NCI-H146 treated with DMSO at 0.1 percent for 48 hours (cell line): ENCODE measurements around the gene COMT.

Experiments
- DNase-seq: peaks from one replicate; lab custom pipeline; 2025; ENCODE audit not compliant: unreplicated experiment; lab: John Stamatoyannopoulos, UW

Gene COMT

DNA sequence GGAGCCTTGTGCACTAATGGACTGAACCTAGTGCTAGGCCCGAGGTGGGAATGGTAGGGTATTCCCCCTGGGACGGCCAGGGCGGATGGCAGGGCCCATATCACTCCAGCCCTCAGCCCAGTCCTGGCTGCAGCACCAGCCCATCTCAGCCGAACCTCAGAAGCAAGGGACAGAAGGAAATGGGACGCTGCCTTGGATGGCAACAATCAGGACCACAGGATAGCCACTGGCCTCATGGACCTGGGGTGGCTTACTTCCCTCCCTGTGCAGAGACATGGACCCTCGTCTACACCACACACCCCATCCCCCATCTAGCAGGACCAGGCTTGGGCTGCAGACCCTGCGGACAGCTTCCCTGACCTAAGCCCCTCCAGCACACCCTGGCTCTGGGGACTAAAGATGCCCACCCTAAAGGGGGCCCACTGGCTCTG is 50.9 kb downstream of the COMT start:
- DNase-seq: no peak

DNA sequence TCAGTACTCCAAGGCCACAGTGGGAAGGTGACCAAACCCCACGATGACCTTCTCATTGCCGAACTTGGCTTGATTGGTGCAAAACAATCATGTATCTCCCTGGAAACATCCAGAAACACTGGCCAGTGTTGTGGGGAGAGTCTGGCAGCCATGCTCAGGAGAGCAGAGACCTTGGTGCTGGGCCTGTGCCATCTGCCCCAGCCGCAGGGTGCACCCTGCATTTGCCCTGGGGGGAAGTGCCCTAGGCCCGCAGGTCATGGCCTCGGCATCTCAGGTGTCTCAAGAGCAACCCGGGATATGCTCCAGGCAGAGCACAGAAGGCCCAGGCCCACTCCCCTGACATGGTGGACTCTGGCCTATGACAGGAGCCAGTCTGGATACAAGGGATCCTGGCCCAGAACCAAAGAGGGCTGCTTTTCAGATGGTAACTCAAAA is 51.4 kb downstream of the COMT start:
- no peak for DNase-seq

DNA sequence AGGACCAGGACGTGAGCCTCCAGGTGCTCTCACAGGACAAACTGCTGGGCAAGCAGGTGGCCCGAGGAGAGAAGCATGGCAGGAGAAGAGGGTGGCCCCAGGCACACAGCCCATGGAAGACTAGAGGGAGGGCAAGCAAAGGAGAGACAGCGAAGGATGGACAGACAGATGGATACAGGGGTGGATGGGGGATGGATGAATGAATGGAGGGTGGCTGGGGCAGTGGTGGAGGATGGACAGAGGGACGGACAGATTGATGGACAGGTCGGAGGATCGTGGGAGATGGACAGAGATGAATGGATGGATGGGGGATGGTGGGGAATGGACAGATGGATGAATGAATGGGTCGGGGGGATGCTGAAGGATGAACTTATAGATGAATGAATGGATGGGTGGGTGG is 52.4 kb downstream of the COMT start:
- no peak for DNase-seq

DNA sequence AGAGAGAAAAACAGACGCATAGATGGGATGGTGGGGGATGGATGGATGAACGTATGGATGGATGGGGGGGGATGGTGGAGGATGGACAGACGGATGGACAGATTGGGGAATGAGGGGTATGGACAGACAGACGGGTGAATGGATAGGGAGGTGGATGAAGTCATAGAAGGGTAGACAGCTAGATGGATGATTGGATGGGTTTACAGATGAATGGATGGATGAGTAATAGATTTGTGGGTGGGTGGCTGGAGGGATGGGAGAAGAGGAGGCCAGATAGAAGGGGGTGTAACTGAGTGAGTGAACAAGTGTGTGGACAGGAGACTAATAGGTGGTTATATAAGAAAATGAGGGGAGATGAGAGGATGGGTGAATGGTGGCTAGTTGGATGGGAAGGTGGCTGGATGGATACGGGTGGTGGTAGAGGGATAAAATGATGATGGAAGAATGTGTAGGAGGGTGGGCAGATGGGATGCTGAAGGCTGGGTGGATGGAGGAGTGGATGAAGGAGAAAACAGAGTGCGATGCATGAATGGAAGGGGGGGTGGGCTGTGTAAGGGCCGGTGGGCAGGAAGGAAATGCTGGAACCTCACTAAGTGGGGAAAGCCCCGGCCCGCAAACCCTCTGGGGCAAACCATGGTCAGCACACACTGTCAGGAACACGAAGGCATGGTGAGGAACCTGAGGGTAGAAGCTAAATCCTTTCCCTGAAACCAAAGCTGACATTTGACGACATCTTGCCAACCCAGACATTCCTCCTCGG is 53.5 kb downstream of the COMT start:
- no peak for DNase-seq

DNA sequence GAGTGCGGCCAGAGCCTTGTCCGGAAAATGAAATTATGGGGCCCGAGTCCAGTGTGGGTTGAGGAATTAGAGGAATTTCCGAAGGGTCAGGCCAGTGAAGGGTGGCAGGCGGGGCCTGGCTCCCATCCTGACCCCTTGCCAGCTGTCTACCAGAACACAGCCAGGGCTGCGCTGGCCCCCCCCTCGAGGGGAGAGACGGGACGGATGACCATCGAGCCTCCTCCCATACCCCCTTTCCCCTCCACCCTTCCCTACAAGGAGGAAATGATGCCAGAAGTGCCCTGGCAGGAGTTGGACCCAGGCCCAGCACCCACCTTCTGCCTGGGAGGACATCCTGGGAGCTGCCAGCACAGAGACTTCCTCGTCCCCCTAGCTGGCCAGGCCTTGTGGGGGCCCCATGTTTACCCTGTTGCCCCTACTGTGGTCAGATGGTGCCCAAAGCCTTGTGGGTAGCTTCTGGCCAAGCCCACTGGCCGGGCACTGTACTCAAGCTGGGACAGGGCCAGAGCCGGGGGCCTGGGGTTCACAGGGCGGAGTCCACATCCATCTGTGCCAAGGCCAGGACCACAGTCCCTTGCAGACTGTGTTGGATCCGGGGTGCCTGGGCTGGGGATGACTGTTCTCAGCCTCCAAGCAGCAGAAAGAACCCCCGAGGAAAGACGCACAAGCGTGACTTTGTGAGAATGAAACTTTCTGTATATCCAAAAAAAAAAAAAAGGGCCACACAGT is 54.2 kb downstream of the COMT start:
- DNase-seq: no peak

DNA sequence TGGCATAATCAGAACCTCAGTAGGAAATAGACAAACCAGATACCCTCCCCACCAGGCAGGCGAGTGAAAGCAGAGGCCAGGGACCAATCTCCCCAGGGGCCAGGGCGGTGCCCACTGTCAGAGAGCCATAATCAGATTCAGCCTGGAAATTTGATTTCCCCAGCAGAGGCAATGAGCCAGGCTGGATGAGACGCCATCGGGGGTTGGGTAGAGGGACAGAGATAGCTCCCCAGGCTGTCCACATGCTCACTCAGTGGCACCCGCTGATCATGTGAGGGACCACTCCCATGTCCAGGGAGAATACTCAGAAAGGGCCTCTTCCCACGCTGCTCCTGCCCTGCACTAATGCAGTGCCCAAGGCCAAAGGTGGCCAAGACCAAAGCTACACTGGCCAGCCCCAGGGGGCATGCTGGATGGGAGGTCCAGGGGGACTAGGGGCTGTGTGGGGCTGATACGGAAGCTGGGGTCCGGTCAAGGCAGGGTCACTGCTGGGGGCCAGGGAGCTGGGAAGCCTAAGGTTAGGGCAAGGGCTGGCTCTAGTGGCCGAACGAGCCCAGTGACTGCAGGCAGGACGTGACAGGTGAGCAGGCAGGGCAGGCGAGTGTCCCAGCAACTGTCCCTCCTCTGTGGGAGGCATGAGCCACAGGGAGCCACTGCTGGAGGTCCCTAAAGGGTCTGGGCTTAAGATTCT is 55.3 kb downstream of the COMT start:
- no peak for DNase-seq

DNA sequence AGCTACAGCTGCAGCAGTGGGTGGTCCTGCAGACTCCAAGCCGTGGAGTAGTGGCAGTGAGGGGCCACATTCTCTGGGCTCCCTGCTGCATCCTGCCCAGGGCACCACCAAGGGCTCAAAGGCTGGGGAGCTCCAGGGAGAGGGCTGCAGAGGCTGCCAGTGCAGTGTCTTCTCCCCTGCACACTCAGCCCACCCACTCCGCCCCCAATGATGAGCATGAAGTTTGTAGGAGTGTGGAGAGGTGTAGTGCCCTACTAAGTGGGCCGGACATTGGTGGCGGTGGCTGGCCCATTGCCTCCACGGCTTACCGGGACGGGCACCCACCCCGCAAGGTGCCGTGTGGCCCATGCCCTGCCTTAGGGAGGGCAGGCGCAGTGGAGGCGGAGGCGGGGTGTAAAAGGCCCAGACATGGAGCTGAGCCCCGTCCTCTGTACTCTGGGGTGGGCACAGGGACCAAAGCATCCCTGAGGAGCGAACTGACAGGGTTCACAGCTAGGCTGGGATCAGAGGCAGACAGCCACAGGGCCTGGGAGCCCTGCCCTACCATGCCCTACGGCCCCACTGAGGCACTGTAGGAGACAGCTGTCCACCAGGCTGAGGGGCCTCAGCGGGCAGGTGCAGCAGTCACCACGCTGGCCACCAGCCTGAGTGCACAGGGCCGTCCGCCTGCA is 56.1 kb downstream of the COMT start:
- no peak for DNase-seq

DNA sequence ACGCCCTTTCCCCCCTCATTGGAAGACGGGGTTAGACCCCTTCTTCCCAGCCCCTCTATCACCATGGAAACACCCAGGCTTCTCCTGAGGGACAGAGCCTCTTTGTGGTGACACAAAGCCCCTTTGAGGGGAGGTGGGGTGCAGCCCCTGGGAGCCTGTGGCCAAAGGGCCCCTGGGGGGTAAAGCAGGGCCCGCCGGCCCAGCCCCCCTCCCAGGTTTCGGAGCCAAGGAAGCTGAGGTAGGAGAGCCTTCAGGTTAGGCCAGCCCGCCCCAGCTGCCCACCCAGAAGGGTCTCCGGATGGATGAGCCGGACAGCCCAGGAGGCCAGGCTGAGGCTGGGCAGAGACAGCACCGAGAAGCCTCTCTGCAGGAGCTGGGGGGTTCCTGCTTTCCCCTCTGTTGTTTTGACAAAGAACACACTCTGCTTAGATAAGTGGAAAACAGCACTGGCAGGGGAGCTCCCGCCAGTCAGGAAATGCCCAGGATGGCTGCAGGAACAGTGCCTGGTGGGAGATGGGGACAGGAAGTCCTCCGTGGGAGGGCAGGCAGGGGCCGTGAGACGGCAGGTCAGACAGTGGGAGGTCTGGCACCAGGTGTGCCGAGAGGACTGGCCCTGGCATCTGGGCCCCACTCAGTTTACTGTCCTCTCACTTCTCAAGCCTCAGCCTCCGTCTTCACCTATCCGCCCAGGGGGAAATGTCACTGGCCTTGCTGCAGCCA is 56.8 kb downstream of the COMT start:
- DNase-seq: peak; percentile 23

DNA sequence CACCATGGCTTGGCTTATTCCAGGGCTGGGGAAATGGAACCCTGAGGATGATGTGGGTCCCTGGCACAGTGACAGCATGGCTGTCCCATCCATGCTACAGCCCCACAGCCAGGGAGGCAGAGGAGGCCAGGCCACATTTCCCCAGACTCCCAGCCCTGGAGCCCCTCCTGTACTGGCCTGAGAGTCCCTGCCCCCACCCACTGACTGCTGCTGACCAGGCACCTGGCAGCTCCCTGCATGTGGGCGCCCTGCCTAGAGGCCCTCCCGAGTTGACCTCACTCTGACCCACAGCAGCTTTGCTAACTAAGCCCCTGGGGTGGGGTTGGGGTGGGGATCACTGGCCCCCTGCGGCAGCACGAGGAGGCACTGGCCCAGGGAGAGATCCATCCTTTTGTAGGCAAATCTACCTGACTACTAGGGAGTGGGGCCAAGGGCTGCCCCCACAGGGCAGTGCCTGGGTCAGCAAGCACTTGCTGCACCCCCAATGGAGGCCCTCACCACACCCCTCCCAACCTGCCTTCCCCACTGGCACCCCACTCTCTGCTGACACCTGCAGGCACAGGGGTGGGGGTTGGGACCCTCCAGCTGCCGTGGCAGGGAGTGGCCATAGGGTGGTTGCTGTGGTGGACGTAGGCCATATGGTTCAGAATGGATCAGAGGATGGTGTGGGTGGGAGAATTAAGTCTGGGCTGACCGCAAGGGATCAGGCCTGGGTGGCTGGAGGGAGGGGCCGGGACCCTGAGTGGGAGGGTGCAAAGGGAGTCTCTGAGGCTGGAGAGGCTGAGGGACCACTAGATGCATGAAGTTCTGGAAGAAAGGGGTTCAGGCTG is 57.6 kb downstream of the COMT start:
- DNase-seq: peak; percentile 47

DNA sequence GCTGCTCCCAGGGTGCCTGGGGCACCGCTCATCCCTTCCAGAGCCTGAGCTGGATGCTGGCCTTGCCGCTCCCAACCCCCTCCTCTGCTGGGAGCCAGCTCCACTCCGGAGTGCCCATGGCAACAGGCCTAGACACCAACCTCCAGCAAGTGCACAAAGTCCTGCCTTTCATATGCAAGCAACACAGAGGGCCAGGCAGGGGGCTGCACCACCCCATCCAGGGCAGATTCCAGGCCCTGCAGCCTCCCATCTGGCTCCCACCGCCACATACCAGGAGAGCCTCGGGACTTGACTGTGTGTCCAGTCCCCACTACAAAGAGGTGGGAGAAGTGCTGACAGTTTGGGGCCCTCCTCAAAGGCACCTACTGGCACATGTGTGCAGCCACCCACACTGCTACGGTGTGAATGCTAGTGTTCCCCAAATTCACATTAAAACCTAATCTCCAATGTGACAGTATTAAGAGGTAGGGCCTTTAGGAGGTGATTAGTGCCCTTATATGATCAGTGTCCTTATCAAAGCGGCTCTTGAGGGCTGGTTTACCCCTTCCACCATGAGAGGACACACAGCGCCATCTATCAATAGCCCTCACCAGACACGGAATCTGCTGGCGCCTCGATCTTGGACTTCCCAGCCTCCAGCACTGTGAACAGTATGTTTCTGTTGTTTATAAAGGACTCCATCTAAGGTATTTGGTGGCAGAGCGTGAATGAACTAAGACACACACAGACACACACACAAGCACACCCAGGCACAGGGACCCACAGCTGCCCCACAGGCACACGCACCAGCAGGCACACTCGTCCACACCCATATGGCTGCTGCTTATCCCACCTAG is 58.9 kb downstream of the COMT start:
- DNase-seq: no peak

DNA sequence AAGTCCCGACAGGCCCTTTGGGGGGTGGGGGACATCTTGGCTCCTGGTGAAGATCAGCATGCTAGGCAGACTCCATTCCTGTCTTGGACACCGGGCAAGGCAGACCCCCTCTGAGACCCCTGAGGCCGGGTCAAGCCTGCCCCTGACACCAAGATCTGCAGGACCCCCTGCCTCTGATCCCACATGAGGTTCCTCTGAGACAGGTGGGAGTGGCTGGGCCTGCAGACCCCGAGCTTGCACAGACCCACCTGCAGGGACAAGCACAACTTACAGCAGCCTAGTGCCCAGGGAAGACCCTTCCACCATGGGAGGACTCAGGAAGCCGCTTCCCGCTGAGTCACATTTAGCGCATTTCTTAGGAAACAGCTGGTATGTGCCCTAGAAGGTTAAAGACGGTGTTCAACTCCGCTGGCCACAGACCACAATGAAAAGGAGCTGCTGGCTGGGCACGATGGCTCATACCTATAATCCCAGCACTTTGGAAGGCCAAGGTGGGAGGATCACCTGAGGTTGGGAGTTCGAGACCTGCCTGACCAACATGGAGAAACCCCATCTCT is 59.6 kb downstream of the COMT start:
- DNase-seq: no peak

DNA sequence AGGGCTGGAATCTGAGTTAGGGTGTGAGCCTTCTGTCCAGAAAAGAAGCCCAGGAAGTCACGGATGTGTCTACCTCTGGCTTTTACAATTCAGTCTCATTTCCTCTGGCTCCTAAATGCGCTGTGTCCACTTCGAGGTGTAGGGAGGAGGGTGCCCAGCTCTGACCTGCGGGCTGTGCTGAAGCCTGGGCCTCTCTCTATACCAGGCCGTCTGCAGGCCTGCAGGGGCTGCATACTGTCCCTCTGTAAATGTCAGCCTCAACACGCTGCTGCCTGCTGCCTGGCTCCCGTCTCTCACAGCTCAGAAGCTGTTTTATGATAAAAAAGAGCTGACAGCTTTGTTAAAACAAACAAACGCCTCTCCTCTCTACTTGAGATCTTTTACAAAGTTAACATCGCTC is 60.6 kb downstream of the COMT start:
- DNase-seq: no peak

DNA sequence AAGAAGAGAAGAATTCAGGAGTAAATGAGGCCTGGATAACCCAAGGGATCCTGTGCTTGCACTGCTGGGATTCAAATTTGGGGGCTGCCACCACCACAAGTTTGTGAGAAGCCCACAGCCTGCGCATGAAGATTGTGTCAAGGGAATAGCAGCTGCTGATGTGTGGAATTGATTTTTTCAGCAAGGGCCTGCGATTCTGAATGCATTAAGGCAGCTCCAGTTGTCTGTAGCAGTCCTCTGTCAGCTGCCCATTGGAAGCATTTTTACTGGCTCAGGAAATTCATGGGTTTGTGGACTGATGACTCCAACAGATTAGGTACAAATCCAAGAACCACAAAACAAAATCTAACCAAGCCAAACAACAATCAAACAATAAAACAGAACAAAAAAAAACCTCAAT is 61.1 kb downstream of the COMT start:
- no peak for DNase-seq

DNA sequence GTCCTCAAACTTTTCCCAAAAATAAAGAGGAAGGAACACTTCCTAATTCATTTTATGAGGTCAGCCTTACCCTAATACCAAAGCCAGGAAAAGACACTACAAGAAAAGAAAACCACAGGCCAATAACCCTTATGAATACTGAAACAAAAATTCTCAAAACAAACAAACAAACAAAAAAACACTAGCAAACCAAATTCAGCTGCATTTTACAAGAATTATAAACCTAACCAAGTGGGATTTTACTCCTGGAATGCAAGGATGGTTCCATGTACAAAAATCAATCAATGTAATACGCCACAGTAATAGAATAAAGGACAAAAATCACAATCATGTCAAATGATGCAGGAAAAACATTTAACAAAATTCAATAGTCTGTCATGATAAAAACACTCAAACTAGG is 61.7 kb downstream of the COMT start:
- DNase-seq: no peak

DNA sequence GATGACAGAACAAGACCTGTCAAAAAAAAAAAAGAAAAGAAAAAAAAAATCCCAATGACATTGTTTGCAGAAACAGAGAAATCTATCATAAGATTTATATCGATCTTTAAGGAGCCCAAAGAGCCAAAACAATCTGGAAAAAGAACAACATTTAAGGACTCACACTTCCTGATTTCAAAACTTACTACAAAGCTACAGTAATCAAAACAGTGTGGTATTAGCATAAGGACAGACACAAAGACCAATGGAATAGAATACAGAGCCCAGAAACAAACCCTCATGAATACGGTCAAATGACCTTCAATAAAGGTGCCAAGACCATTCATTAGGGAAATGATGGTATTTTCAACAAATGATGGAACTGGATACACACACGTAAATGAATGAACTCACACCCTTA is 62.9 kb downstream of the COMT start:
- DNase-seq: no peak

DNA sequence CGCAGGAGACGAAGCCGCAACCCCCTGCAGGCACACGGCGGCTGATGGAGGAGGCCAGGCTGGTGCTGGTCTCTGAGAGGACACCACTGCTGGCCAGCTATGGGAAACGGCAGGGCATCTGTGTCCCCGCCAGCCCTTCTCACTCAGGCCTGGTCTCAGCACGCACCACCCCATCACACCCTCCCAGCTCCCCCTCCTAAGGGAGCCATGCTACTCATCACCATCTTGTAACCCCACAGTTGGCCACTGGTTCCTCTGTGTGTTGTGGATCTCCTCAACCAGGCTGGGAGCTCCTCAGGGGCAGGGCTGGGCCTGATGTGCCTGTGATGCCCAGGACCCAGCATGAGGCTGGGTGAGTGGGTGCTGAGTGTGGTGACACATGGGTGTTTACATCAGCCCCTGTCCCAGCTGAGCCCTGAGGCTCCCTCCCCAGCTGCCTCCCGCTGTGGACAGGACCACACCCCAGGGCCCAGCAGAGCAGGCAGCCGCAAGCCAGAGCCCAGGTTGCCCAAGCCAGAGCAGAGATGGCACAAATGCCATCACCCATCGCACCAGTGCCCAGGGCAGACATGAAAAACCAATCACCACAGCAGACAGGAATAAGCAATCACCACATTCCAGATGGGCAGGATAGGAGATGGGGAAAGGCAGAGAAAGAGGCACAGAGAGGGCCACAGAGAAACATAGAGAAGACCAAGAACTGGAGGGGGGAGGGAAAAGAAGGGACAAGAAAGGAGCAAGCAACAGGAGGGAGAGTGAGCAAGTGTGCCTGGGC is 66.8 kb downstream of the COMT start:
- DNase-seq: no peak

DNA sequence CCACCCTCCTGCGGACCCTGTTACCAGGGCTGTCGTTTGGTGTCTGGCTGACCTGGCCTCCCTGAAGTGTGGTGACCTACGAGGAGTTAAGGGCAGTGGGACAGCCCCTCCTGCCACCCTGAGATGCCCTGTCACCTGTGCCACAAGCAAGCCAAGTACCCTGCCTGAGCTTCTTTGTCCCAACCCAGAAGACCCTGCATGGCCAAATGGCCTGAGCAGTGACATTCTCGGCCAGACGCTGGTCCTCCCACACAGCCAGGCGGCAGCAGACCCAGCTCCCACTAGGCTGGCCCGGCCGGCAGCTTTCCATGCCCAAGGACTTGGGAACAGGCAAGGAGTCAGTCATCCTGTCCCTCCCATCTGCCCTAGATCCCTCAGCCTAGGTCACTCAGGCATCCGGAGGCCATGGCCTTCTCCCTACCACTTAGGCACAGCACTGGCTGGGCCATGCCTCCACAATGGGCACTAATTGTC is 67.5 kb downstream of the COMT start:
- DNase-seq: no peak
